T-helper 2 cell (primary cell): Measurements from ENCODE around the gene CDC42SE1.

Source experiments
- DNase-seq, 5 experiments: peaks; one replicate each; pipeline versions ENCODE4 v3.0.0 to v3.0.0-alpha.2; 2012 to 2022

The CDC42SE1 gene

GRCh38 chr1:151051356-151052009 is 7.9 kb downstream of the CDC42SE1 start:
- no peak for DNase-seq

- DNase-seq, result no peak
Measured at GRCh38 chr1:151050051-151050688, 9.3 kb downstream of the CDC42SE1 start.

GRCh38 chr1:151049458-151049857 is 10.0 kb downstream of the CDC42SE1 start:
- DNase-seq, result no peak

GRCh38 chr1:151048645-151049032 is 10.8 kb downstream of the CDC42SE1 start:
- DNase-seq, result no peak

- peak; percentile 19 to 76 (median 42) for DNase-seq
Measured at GRCh38 chr1:151047925-151048644, 11.3 kb downstream of the CDC42SE1 start.

GRCh38 chr1:151047591-151047924 is 11.9 kb downstream of the CDC42SE1 start, which contains the start of gene C1orf56:
TSS of gene C1orf56 (plus strand) at chr1:151047751. CDS start at chr1:151047848, 97 bp downstream.
- DNase-seq, result peak; percentile 25 to 55 (median 43)

GRCh38 chr1:151043163-151043562 is 16.3 kb downstream of the CDC42SE1 start:
- no peak for DNase-seq

GRCh38 chr1:151039521-151039920 is 19.9 kb downstream of the CDC42SE1 start:
- DNase-seq, result no peak

GRCh38 chr1:151037032-151037431 is 22.4 kb downstream of the CDC42SE1 start:
- no peak for DNase-seq

- DNase-seq, result no peak
Measured at GRCh38 chr1:151036356-151036755, 23.1 kb downstream of the CDC42SE1 start, which contains the start of gene BNIPL. TSS of gene BNIPL (plus strand) at chr1:151036586. CDS start at chr1:151036726, 140 bp downstream.

GRCh38 chr1:151035167-151035566 is 24.3 kb downstream of the CDC42SE1 start:
- no peak for DNase-seq

GRCh38 chr1:151032164-151032563 is 27.3 kb downstream of the CDC42SE1 start:
- no peak for DNase-seq

- DNase-seq, result no peak
Measured at GRCh38 chr1:151026460-151026859, 33.0 kb downstream of the CDC42SE1 start.

GRCh38 chr1:151024540-151025146 is 34.8 kb downstream of the CDC42SE1 start:
- DNase-seq, result peak; percentile 57 to 78 (median 73)

GRCh38 chr1:151013518-151013917 is 45.9 kb downstream of the CDC42SE1 start:
- DNase-seq, result no peak

GRCh38 chr1:151012684-151013471 is 46.5 kb downstream of the CDC42SE1 start:
- DNase-seq, result no peak

GRCh38 chr1:151011154-151011850 is 48.1 kb downstream of the CDC42SE1 start:
- no peak for DNase-seq

GRCh38 chr1:151010346-151010726 is 49.1 kb downstream of the CDC42SE1 start:
- no peak for DNase-seq

GRCh38 chr1:151009674-151010345 is 49.6 kb downstream of the CDC42SE1 start:
- DNase-seq, result no peak

- no peak for DNase-seq
Measured at GRCh38 chr1:151009206-151009587, 50.2 kb downstream of the CDC42SE1 start.
